ENCODE measurements around the gene AKT3. TPM values are rescaled to one million over a fixed set of nuclear protein-coding genes. Genes with fewer than 3 reads are reported as not detected.

AKT3 gene
- total RNA-seq, 2 experiments from 2014 or later = 29.3 to 34.6 TPM

GRCh38 chr1:243553090-243553489 is 297.0 kb downstream of the AKT3 start:
- ChIA-PET CTCF (no interaction called here), POLR2A (no interaction called here)
- H3K4me3 Mint-ChIP-seq = no peak overlapping the region
- no peaks in the 10 kb centered on the region for H3K4me1 Mint-ChIP-seq
- ATAC-seq (no peak), DNase-seq (no peak)
- no peak overlapping the region for H3K27ac Mint-ChIP-seq
- H3K27me3 Mint-ChIP-seq = no peaks in the 10 kb centered on the region
- intact Hi-C loops (cut with DNase I, micrococcal nuclease) = no loop called here
- peaks cover 2% of the 10 kb centered on the region for H3K36me3 Mint-ChIP-seq (ENCODE audit: low read depth)
- no peaks in the 10 kb centered on the region for H3K9me3 Mint-ChIP-seq (ENCODE audit: low read depth)

- Mint-ChIP-seq H3K4me1 (no peaks in the 10 kb centered on the region), H3K36me3 (ENCODE audit: low read depth) (peaks cover 8% of the 10 kb centered on the region), H3K27me3 (no peaks in the 10 kb centered on the region), H3K9me3 (ENCODE audit: low read depth) (no peaks in the 10 kb centered on the region), H3K27ac (no peak overlapping the region), H3K4me3 (no peak overlapping the region)
- ChIA-PET CTCF (no interaction called here), POLR2A (no interaction called here)
- intact Hi-C loops (cut with DNase I, micrococcal nuclease) = no loop called here
- ATAC-seq (no peak), DNase-seq (no peak)
These were observed 299.8 kb downstream of the AKT3 start for GRCh38 chr1:243550276-243550675.

GRCh38 chr1:243549791-243550190 is 300.3 kb downstream of the AKT3 start:
- no peaks in the 10 kb centered on the region for H3K27me3 Mint-ChIP-seq
- ATAC-seq (no peak), DNase-seq (no peak)
- intact Hi-C loops (cut with DNase I, micrococcal nuclease) = no loop called here
- H3K4me3 Mint-ChIP-seq = no peak overlapping the region
- no peaks in the 10 kb centered on the region for H3K4me1 Mint-ChIP-seq
- no peak overlapping the region for H3K27ac Mint-ChIP-seq
- H3K36me3 Mint-ChIP-seq (ENCODE audit: low read depth) = peaks cover 8% of the 10 kb centered on the region
- no peaks in the 10 kb centered on the region for H3K9me3 Mint-ChIP-seq (ENCODE audit: low read depth)
- CTCF ChIA-PET = no interaction called here
- POLR2A ChIA-PET = no interaction called here

- CTCF ChIA-PET = interaction anchor here (1.4 kb wide), 1 partner anchor 37 kb away, joined by 6 read pairs; no protein-coding TSS in a partner anchor
- H3K36me3 Mint-ChIP-seq (ENCODE audit: low read depth) = peaks cover 9% of the 10 kb centered on the region
- no peaks in the 10 kb centered on the region for H3K4me1 Mint-ChIP-seq
- no peaks in the 10 kb centered on the region for H3K9me3 Mint-ChIP-seq (ENCODE audit: low read depth)
- no peak overlapping the region for H3K27ac Mint-ChIP-seq
- intact Hi-C loops (cut with DNase I, micrococcal nuclease) = no loop called here
- DNase-seq (no peak), ATAC-seq (no peak)
- POLR2A ChIA-PET = no interaction called here
- no peak overlapping the region for H3K4me3 Mint-ChIP-seq
- no peaks in the 10 kb centered on the region for H3K27me3 Mint-ChIP-seq
These were observed 300.9 kb downstream of the AKT3 start for GRCh38 chr1:243549108-243549507.

GRCh38 chr1:243548516-243548915 is 301.5 kb downstream of the AKT3 start:
- H3K27me3 Mint-ChIP-seq = no peaks in the 10 kb centered on the region
- ATAC-seq (no peak), DNase-seq (no peak)
- H3K36me3 Mint-ChIP-seq (ENCODE audit: low read depth) = peaks cover 14% of the 10 kb centered on the region
- no peaks in the 10 kb centered on the region for H3K9me3 Mint-ChIP-seq (ENCODE audit: low read depth)
- no peak overlapping the region for H3K4me3 Mint-ChIP-seq
- H3K4me1 Mint-ChIP-seq = no peaks in the 10 kb centered on the region
- no peak overlapping the region for H3K27ac Mint-ChIP-seq
- ChIA-PET CTCF (interaction anchor here (0.6 to 1.4 kb wide), 3 partner anchors 9 to 1247 kb away, joined by 3 to 6 read pairs (median 3); no protein-coding TSS in a partner anchor), POLR2A (no interaction called here)
- intact Hi-C loops (cut with DNase I, micrococcal nuclease) = no loop called here

DNA sequence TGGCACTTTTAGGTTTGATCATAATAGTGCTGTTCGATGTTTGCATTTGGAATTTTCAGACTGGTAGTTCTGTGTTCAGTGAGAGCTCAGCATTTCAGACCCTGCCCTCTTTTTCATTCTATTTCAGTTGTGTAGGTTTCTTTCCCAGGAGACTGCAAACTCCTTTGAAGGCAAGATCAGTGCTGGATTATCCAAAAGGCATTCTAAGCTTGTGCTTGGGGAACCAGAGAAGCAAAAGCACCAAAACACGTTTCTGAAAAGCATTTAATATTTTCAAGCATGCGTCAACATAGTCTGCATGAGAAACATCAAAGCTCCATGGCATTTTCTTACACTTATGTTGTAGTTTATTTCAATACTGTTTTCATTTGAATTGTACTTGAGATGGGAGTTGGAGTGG is 302.2 kb downstream of the AKT3 start:
- ATAC-seq (no peak), DNase-seq (no peak)
- Mint-ChIP-seq H3K4me1 (no peaks in the 10 kb centered on the region), H3K36me3 (ENCODE audit: low read depth) (peaks cover 14% of the 10 kb centered on the region), H3K27ac (no peak overlapping the region), H3K4me3 (no peak overlapping the region), H3K27me3 (no peaks in the 10 kb centered on the region), H3K9me3 (ENCODE audit: low read depth) (no peaks in the 10 kb centered on the region)
- ChIA-PET POLR2A (no interaction called here), CTCF (interaction anchor here (0.6 to 1.4 kb wide), 3 partner anchors 9 to 1247 kb away, joined by 3 to 6 read pairs (median 3); no protein-coding TSS in a partner anchor)
- intact Hi-C loops (cut with DNase I, micrococcal nuclease) = no loop called here

DNA sequence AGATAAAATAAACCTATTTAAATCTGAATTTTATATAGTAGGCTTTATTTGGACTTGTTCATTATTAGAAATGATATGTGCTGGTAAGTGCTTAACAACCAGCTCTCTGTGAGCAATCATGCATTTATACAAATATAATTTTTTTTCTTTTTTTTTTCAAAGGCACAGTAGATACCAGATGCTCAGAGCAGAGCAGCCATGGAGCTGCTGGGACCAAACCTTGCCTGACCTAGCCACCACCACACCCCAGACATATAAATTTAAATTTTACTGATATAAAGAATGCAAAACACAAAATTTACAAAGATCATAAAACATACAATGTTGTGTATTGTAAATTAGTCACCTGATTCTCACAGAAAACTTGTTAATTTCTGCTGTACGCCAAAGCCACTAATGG is 303.6 kb downstream of the AKT3 start:
- H3K9me3 Mint-ChIP-seq (ENCODE audit: low read depth) = no peaks in the 10 kb centered on the region
- ATAC-seq (no peak), DNase-seq (no peak)
- peaks cover 18% of the 10 kb centered on the region for H3K36me3 Mint-ChIP-seq (ENCODE audit: low read depth)
- ChIA-PET CTCF (interaction anchor here (0.6 to 1.5 kb wide), 2 partner anchors 15 to 156 kb away, joined by 4 read pairs; no protein-coding TSS in a partner anchor), POLR2A (no interaction called here)
- H3K27ac Mint-ChIP-seq = no peak overlapping the region
- H3K27me3 Mint-ChIP-seq = no peaks in the 10 kb centered on the region
- intact Hi-C loops (cut with DNase I, micrococcal nuclease) = no loop called here
- H3K4me3 Mint-ChIP-seq = no peak overlapping the region
- no peaks in the 10 kb centered on the region for H3K4me1 Mint-ChIP-seq

GRCh38 chr1:243543501-243543900 is 306.5 kb downstream of the AKT3 start:
- ATAC-seq = no peak
- no peak for DNase-seq
- CTCF ChIA-PET = no interaction called here
- intact Hi-C loops (cut with DNase I, micrococcal nuclease) = no loop called here
- no peaks in the 10 kb centered on the region for H3K27me3 Mint-ChIP-seq
- H3K4me3 Mint-ChIP-seq = no peak overlapping the region
- POLR2A ChIA-PET = interaction anchor here (0.6 kb wide), 1 partner anchor 38 kb away, joined by 6 read pairs; no protein-coding TSS in a partner anchor
- H3K36me3 Mint-ChIP-seq (ENCODE audit: low read depth) = peaks cover 20% of the 10 kb centered on the region
- no peaks in the 10 kb centered on the region for H3K9me3 Mint-ChIP-seq (ENCODE audit: low read depth)
- H3K27ac Mint-ChIP-seq = no peak overlapping the region
- H3K4me1 Mint-ChIP-seq = no peaks in the 10 kb centered on the region

DNA sequence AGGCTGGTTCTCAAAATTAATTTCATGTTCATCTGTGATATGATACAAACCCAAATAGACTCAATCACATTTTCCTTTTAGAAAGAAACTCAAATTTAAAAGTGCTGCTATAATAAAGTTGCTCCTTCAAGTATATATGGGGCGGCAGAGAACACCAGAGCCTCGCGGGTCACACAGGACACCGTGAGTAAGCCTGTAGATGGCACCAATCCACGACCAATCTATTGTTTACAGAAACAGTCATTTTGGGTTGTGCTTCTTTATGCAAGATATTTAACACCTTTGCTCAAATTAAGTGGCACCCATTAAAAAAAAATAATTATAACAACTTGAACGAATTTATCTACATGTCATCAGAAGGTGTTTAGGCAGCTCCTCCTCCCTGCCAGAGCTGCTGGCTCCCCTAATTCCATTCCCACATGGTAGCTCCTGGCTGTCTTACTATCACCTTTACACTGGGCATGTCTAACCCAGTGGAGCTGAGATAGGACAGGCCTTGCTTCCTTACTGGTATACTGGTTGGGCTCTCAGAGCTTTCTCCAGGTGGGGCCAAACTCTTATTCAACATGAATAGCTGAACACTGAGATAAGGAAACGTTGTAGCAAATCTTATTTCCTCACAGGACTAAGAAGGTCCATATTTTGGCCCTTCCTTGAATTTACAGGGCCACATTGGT is 307.2 kb downstream of the AKT3 start:
- H3K27ac Mint-ChIP-seq = no peak overlapping the region
- DNase-seq (no peak), ATAC-seq (no peak)
- intact Hi-C loops (cut with DNase I, micrococcal nuclease) = no loop called here
- H3K4me3 Mint-ChIP-seq = no peak overlapping the region
- no peaks in the 10 kb centered on the region for H3K4me1 Mint-ChIP-seq
- ChIA-PET POLR2A (interaction anchor here (0.6 kb wide), 1 partner anchor 39 kb away, joined by 6 read pairs; no protein-coding TSS in a partner anchor), CTCF (no interaction called here)
- H3K36me3 Mint-ChIP-seq (ENCODE audit: low read depth) = peaks cover 19% of the 10 kb centered on the region
- H3K27me3 Mint-ChIP-seq = no peaks in the 10 kb centered on the region
- no peaks in the 10 kb centered on the region for H3K9me3 Mint-ChIP-seq (ENCODE audit: low read depth)

GRCh38 chr1:243539636-243540035 is 310.4 kb downstream of the AKT3 start:
- no peak for ATAC-seq
- ChIA-PET CTCF (interaction anchor here (1.2 kb wide), 1 partner anchor 23 kb away, joined by 4 read pairs; no protein-coding TSS in a partner anchor), POLR2A (no interaction called here)
- Mint-ChIP-seq H3K9me3 (ENCODE audit: low read depth) (no peaks in the 10 kb centered on the region), H3K27ac (no peak overlapping the region), H3K36me3 (ENCODE audit: low read depth) (peaks cover 22% of the 10 kb centered on the region), H3K4me1 (no peaks in the 10 kb centered on the region), H3K4me3 (no peak overlapping the region), H3K27me3 (no peaks in the 10 kb centered on the region)
- no peak for DNase-seq
- intact Hi-C loops (cut with DNase I, micrococcal nuclease) = no loop called here

- ATAC-seq (no peak), DNase-seq (no peak)
- ChIA-PET CTCF (no interaction called here), POLR2A (no interaction called here)
- Mint-ChIP-seq H3K4me1 (no peaks in the 10 kb centered on the region), H3K27ac (no peak overlapping the region), H3K9me3 (ENCODE audit: low read depth) (no peaks in the 10 kb centered on the region), H3K36me3 (ENCODE audit: low read depth) (peaks cover 15% of the 10 kb centered on the region), H3K27me3 (no peaks in the 10 kb centered on the region), H3K4me3 (no peak overlapping the region)
- intact Hi-C loops (cut with DNase I, micrococcal nuclease) = no loop called here
These were observed 315.0 kb downstream of the AKT3 start for GRCh38 chr1:243535014-243535413.

DNA sequence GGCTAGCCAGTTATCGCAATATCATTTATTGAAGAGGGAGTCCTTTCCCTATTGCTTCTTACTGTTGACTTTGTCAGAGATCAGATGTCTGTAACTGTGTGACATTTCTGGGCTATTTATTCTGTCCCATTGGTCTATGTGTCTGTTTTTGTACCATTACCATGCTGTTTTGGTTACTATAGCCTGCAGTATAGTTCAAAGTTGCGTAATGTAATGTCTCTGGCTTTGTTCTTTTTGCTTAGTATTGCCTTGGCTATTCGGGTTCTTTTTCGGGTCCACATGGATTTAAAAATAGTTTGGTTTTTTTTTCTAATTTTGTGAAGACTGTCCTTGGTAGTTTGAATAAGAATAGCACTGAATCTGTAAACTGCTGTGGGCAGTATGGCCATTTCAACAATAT is 320.5 kb downstream of the AKT3 start:
- ATAC-seq (no peak), DNase-seq (no peak)
- ChIA-PET CTCF (no interaction called here), POLR2A (no interaction called here)
- Mint-ChIP-seq H3K4me1 (peaks cover 7% of the 10 kb centered on the region), H3K9me3 (ENCODE audit: low read depth) (peaks cover 7% of the 10 kb centered on the region), H3K36me3 (ENCODE audit: low read depth) (peaks cover 20% of the 10 kb centered on the region), H3K27ac (no peak overlapping the region), H3K27me3 (no peaks in the 10 kb centered on the region), H3K4me3 (no peak overlapping the region)
- intact Hi-C loops (cut with DNase I, micrococcal nuclease) = no loop called here

All from activated CD4-positive, alpha-beta T cell treated with anti-CD3 and anti-CD28 coated beads for 36 hours (primary cell).